Loucy (cell line): ENCODE results near the gene GPHN.

Experiments
- EZH2phosphoT487 ChIP-seq: fragments of 200-600 bp; IDR thresholded peaks from 2 replicates; pipeline ENCODE4 v1.6.1; 2018; ENCODE audit warnings: antibody characterized with exemption, mild to moderate bottlenecking, moderate library complexity, borderline replicate concordance
- TF ChIP-seq, protein P1 (sequence below): fragments of 200-600 bp; sonication (generic); conservative IDR thresholded peaks from 2 replicates; pipeline ENCODE4 v1.5.1; 2014; ENCODE audit warnings: mild to moderate bottlenecking, antibody characterized with exemption, low read length

DNA sequence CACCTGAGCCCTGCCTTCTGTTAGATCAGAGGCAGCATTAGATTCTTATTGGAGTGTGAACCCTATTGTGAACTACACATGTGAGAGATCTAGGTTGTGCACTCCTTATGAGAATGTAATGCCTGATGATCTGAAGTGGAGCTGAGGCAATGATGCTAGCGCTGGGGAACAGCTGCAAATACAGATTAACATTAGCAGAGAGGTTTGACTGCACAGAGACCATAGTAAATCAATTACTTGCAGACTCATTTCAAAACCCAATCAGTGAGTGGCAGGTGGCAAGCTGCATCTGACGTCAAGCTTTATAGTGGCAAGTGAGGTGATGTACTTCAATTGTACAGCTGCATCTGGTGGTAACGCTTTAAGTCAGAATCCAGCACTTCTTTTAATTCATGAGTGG lies 141.6 kb downstream of the GPHN start:
- TF ChIP-seq, protein P1, sequence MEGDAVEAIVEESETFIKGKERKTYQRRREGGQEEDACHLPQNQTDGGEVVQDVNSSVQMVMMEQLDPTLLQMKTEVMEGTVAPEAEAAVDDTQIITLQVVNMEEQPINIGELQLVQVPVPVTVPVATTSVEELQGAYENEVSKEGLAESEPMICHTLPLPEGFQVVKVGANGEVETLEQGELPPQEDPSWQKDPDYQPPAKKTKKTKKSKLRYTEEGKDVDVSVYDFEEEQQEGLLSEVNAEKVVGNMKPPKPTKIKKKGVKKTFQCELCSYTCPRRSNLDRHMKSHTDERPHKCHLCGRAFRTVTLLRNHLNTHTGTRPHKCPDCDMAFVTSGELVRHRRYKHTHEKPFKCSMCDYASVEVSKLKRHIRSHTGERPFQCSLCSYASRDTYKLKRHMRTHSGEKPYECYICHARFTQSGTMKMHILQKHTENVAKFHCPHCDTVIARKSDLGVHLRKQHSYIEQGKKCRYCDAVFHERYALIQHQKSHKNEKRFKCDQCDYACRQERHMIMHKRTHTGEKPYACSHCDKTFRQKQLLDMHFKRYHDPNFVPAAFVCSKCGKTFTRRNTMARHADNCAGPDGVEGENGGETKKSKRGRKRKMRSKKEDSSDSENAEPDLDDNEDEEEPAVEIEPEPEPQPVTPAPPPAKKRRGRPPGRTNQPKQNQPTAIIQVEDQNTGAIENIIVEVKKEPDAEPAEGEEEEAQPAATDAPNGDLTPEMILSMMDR = no peak
- TF ChIP-seq EZH2phosphoT487 = no peak
